Ovary (tissue), 3 donors: Measurements from ENCODE around the gene PLD2.
A peak's percentile ranks its signal among the peaks of the same experiment; 100 is the strongest.

ENCODE experiments used
- CTCF ChIP-seq, 3 donors: fragments of 450-650 bp in 2 of 3; fragments of 200-600 bp in 1 of 3; IDR thresholded peaks; one replicate each; pipeline versions ENCODE4 v1.5.1 to v1.8.0; 2016 to 2022; ENCODE audit warnings: antibody characterized with exemption in 3 of 3, mild to moderate bottlenecking in 1 of 3
- EP300 ChIP-seq: sonication (generic); formaldehyde crosslinking; IDR thresholded peaks from one replicate; pipeline ENCODE4 v1.6.1; 2017; ENCODE audit warnings: antibody characterized with exemption
- POLR2A ChIP-seq: fragments of 450-650 bp; IDR thresholded peaks from one replicate; pipeline ENCODE4 v1.6.1; 2017; ENCODE audit warnings: antibody characterized with exemption, mild to moderate bottlenecking, moderate library complexity
- donor health status: DM: no; HTN: no; CAD: no.

DNA sequence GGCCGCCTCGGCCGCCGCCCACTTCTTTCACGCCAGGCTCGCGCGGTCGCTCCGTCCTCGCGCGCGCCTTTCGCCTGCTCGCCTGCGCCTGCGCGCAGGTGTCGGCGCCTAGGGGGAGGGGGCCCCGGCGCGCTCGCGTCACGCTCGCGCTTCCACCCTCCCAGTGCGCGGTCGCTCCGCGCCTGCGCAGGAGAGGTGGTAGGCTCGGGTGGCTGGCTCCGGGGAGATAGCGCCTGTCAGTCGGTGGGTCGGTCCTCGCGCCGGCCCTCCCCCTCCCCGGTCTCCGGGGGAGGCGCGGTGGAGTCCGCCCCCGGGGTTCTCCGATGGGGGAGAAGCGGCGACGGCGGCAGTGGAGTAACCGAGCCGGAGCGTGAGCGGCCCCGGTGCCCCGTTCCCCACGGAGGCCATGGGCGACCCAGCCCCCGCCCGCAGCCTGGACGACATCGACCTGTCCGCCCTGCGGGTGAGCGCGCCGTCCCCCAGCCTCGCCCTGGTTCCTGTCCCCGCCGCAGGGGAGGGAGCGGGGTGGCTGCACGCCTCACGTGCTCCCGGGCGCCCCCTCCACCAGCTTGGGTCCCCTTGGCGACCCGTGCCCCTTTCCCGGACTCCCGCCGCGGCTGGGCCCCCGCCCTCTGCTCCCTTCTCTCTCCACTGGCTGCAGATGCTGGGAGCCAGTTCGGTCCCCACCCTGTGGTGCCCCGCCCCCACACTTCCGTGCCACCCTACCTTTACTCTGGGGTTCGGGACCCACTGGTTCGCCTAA lies 26.4 kb downstream of the PLD2 start, which contains the start of gene MINK1:
- TF ChIP-seq CTCF (IDR thresholded peaks at IDR 0.05) (no peak), POLR2A (peak; percentile 82), EP300 (no peak)
